AG09309 (cell line): Measurements from ENCODE around the gene CD226.

Experiments used
- DNase-seq: peaks from one replicate; pipeline ENCODE4 v3.0.0-alpha.2; 2010; ENCODE audit warnings: low read depth
- H3K4me3 ChIP-seq: 2 replicates; pipeline ENCODE4 v1.5.1; 2011; ENCODE audit warnings: mild to moderate bottlenecking, low read depth, low read length, moderate library complexity; ENCODE audit not compliant: control insufficient read depth
- TF ChIP-seq, protein P1 (sequence below): IDR thresholded peaks from 2 replicates; pipeline ENCODE4 v1.5.1; 2011; ENCODE audit warnings: mild to moderate bottlenecking, low read depth, low read length, inconsistent platforms; ENCODE audit not compliant: insufficient read depth, control insufficient read depth; ENCODE audit errors: missing control alignments

The CD226 gene

GRCh38 chr18:69808399-69808798 is 139.3 kb downstream of the CD226 start:
- DNase-seq: no peak
- H3K4me3 ChIP-seq: no peak overlapping the region
- TF ChIP-seq, protein P1, sequence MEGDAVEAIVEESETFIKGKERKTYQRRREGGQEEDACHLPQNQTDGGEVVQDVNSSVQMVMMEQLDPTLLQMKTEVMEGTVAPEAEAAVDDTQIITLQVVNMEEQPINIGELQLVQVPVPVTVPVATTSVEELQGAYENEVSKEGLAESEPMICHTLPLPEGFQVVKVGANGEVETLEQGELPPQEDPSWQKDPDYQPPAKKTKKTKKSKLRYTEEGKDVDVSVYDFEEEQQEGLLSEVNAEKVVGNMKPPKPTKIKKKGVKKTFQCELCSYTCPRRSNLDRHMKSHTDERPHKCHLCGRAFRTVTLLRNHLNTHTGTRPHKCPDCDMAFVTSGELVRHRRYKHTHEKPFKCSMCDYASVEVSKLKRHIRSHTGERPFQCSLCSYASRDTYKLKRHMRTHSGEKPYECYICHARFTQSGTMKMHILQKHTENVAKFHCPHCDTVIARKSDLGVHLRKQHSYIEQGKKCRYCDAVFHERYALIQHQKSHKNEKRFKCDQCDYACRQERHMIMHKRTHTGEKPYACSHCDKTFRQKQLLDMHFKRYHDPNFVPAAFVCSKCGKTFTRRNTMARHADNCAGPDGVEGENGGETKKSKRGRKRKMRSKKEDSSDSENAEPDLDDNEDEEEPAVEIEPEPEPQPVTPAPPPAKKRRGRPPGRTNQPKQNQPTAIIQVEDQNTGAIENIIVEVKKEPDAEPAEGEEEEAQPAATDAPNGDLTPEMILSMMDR: no peak

GRCh38 chr18:69804776-69805501 is 142.7 kb downstream of the CD226 start:
- no peak overlapping the region for H3K4me3 ChIP-seq
- DNase-seq: no peak
- TF ChIP-seq, protein P1: no peak
